HG03103 (cell line): ENCODE results near the gene DSCAML1.

ENCODE experiments used
- ATAC-seq: cut with Tn5 transposase; IDR thresholded peaks from one replicate; pipeline ENCODE4 v1.9.1; 2021; ENCODE audit warnings: low read depth; ENCODE audit not compliant: unreplicated experiment

Gene DSCAML1, protein sequence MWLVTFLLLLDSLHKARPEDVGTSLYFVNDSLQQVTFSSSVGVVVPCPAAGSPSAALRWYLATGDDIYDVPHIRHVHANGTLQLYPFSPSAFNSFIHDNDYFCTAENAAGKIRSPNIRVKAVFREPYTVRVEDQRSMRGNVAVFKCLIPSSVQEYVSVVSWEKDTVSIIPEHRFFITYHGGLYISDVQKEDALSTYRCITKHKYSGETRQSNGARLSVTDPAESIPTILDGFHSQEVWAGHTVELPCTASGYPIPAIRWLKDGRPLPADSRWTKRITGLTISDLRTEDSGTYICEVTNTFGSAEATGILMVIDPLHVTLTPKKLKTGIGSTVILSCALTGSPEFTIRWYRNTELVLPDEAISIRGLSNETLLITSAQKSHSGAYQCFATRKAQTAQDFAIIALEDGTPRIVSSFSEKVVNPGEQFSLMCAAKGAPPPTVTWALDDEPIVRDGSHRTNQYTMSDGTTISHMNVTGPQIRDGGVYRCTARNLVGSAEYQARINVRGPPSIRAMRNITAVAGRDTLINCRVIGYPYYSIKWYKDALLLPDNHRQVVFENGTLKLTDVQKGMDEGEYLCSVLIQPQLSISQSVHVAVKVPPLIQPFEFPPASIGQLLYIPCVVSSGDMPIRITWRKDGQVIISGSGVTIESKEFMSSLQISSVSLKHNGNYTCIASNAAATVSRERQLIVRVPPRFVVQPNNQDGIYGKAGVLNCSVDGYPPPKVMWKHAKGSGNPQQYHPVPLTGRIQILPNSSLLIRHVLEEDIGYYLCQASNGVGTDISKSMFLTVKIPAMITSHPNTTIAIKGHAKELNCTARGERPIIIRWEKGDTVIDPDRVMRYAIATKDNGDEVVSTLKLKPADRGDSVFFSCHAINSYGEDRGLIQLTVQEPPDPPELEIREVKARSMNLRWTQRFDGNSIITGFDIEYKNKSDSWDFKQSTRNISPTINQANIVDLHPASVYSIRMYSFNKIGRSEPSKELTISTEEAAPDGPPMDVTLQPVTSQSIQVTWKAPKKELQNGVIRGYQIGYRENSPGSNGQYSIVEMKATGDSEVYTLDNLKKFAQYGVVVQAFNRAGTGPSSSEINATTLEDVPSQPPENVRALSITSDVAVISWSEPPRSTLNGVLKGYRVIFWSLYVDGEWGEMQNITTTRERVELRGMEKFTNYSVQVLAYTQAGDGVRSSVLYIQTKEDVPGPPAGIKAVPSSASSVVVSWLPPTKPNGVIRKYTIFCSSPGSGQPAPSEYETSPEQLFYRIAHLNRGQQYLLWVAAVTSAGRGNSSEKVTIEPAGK (N-terminal part only)

DNA sequence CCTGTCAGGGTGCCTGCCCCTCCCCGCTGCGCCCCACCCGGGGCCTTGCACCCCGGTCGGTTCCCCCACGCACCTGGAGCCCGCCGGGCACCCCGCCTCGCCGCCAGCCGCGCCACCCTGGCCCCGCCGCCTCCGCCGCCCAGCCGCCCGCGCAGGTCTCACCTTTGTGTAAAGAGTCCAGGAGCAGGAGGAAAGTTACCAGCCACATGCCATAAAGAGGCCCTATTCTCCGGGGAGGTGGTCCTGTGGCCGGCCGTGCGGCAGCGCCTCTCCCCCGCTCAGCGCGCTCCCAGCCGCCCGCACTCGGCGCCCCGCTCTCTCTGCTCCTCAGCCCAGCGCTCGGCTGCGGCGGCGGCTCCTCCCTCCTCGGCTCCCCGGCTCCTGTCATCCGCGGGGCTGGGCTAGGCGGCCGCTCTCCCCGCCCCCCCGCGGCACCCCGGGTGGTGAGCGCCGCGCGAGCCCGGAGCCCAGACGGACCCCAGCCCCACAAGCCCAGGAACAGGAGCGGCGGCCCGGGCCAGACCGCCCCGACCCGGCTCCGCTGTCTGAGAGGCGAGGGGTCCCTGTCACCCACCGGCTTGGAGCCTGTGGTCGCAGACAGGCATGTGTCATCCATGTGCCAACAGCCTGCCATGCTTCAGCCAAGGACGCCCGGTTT is at the start of gene DSCAML1:
Gene DSCAML1 (minus strand): TSS at position 345 of the 658 bp plus-strand sequence. CDS start 137 bp downstream, at position 208.
- ATAC-seq: no peak

DNA sequence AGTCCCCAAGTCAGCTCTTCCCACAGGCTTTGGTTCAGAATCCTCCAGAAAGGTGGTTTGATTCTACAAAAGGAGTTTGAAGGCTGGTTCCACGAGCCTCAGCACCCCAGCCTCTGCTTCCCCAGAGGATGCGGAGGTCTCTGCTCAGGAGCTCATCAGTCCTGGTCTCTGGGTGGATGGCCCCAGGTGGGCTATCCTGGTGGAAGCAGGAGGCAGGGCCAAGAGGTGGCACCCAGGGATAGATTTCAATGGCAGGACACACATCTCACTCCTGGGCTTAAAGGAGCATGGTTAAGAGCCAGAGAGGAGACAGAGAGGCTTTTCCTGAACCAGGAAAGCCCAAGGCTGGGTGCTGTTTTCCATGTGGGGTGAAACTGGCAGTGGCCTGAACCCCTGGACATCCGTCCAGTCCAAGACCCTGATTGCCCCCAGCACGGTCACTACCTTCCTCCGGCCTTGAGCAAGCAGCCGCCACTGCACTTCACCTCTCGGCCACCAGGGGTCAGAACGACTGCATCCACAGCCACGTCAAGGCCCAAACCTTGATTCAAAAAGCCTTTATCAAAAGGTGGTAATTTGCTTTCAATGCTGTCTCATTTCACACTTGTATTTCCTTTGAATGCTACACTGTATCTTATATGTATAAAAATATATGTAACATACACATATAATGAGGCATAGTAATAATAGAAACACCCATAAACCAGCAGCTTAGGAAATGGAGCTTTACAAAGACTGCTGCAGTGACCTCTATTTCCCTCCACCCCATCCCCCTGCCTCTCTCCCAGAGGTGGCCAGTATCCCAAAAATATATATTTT is 46.9 kb upstream of the DSCAML1 start:
- no peak for ATAC-seq

DNA sequence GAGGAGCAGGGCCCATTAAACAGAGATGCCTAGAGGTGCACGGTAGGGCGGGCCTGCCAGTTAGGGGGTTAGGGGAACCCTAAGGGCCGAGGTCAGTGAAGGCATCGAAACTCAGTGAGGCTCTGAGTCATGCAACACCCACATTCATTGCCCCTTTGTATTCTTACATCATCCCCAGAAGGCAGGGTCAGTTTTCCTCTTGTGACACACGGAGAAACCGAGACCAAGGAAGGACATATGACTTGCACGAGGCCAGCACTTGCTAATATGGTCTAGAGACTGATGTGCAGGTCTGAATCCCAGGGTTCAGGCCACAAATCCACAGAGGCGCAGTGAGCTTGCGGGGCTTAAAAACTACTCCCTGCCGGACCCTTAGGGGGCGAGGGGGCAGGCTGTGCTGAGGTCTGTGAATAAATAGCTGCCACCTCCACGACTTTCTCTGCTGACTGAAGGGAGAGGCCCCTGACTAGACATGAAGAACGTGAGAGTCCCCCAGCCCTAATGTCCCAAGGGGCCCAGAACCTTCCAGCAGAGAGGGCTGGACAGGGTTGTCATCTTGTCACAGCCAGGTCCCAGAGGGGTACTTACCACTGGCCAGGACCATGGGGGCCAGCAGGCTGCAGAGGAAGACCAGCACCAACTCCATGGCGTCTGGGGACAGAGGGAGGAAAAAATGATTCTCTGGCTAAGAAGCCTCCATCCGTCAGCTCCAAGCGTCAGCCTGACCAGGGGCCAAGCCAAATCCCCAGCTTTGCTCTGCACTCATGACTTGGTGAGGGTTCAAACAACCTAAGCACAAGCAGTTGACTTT is 45.3 kb upstream of the DSCAML1 start:
- no peak for ATAC-seq

DNA sequence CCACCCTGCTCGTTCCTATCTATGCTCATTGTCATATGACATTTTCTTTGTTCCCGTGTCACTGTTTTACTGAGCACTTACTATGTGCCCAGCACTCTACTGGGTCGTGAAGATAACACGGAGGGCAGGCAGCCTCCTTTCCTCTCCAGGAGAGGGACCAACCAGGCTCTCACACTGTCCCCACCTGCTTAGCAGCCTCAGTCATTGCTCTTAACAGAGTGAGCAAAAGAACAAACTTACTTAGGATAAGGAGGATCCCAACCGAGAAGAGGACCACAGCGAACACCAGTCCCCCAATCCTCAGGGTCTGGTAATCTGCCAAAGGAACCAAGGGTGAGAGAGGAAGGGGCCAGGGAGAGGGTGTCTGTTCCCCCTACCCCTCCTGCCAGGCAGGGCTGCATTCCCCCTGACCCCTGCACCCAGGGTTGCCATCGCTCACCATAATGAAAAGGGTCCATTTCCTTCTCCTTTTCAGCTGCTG is 44.6 kb upstream of the DSCAML1 start:
- ATAC-seq: no peak

DNA sequence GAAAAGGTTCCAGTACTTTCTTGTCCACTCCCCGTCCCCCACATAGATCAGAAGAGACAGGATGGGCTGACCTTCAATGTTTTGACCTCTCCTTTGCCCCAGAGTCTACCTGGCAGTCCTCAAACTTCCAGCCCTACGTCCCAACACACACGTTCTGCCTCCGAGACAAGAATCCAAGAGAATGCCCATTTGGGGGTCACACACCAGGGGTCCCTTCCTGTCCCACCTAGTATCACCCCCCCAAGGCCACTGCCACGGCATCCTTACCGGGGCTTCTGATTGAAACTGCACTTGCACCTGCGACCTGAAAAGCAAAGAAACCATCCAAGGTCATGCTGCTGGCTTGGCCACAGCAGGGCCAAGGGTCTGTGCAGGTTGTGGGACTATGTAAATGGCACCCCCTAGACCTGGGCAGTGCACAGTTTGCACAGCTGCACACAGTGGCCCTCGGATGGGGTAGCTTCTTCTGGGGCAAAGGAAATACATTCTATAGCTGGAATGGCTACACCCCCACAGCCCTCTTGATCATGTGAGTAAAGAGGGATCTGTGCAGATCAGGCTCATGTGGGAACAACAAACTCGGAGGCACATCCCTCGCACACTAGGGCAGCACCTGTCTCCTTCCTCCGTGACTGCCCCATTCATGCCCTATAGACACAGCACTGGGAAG is 44.0 kb upstream of the DSCAML1 start:
- no peak for ATAC-seq

DNA sequence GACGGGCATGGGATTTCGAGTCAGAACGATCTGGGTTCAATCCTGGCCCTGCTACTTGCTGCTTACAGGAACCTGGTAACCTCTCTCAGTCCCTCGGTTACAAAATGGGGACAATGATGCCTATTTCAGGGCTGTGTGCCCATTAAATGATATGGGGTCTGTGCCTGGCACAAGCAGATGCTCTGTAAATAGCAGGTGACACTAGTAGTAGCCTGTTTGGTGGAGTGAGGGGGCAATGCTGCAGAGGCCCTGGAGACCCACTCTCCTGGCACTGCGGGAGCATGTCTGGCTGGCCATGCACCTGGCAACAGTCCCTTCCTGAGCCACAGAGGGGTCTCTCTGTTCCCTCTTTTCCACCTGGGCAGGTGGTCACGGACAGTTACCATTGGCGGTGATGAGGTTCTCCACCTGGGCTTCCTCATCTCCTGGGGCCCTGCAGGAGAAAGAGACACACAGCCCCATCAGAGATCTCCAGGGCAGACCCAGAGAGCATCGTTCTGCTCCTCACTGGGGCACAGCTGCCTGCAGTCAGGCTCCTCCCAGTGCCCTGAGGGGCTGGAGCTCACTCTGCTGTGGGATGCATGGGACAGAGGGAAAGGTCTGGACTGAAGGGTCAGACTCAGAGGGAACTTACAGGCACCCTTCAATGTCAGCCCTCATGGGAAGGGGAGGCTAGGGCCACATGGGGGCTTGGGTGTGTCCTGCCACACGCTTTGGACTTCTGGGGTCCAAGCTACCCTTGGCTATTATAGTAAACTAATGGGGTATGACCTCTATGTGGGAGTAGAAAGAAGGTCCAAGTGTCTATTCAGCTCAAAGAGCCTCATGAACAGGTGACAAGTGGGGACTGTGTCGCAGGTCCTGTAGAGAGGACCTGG is 43.2 kb upstream of the DSCAML1 start:
- no peak for ATAC-seq

DNA sequence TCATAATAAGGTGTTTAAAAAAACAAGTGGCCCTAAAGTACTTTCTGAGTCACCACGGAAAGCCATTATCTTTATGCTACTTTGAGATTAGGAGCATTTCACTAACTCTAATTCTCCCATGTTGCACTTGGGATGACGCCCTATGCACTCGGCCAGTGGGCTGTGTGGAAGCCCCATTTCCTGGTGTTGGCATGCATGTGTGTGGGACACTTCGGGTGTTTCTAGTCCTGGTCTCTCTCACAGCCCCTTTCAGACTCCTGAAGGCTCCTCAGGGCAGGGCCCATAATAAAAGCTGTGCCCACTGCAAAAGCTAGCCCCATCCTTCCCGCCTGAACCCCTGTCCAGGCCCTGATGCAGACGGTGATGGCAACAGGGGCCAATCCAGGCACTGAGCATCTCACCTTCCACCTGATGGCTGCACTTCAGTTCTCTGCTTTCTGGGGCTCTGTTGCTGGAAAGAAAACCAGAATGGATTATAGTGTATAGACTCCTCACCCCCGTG is 42.4 kb upstream of the DSCAML1 start:
- no peak for ATAC-seq

DNA sequence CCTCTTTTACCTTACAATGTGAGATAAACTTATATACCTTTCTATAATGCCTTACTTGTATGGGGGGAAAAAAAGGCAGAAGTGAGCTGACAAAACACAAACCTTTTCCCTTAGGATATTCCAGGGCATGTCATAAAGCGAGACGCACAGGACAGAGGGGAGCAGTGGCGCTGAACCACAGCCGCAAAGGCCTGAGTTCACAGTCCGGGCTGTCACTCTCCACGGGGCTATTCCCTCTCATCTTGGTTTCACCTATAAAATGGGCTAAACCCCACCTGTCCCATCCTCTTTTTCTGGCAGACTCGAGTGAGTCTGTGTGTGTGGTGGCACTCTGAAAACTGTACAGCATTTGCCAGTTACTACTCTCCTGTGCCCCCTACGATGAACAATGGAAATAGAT is 41.9 kb upstream of the DSCAML1 start:
- ATAC-seq: no peak

DNA sequence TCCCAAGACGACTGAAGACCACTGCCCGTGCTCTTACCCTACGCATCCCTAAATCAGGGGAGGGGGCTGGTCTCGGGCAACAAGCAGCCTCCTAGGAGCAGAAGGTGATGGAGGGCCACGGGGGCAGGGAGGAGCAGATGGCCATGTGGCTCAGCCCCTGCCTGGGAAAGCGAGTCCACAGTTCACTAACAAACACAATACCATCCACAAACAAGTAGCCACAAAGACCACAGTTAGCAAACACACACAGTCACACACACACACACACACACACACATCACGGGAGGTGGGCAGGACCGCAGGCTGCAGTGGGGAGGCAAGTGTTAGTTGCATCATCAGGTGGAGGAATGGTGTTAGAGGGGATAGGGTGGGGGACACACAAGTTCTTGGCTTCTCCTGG is 40.8 kb upstream of the DSCAML1 start:
- no peak for ATAC-seq

DNA sequence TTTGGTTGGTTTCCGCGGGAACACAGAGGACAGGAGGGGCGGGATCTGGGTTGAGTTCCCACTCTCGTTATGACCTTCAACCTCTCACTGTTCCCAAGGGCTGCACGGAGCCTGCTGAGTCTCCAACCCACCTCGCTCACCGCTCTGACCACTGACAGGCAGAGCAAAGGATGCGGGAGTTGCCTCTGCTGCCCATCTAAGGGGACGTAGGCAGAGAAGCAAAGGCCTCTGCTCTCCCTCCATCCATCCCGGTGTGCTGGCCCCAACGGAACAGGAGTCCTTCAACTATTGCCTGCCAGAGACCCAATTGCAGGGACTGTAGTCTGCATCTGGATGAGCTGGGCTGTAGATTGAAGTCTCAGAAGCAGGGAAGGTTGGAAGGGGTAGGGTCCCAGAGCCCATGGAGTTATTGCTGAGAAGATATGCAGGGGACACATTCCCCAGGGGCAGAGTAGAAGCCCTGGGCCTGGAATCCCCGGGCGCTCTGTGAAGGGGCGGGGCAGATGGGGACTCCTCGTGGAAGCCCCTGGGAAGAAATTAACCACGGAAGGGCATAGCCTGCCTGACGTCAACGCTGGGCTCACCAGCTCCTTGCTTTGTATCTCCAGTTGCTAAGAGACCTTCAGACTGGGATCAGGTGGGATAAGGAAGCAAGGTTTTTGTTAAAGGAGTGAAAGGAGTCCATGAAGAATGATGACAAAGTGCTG is 40.2 kb upstream of the DSCAML1 start:
- ATAC-seq: no peak

DNA sequence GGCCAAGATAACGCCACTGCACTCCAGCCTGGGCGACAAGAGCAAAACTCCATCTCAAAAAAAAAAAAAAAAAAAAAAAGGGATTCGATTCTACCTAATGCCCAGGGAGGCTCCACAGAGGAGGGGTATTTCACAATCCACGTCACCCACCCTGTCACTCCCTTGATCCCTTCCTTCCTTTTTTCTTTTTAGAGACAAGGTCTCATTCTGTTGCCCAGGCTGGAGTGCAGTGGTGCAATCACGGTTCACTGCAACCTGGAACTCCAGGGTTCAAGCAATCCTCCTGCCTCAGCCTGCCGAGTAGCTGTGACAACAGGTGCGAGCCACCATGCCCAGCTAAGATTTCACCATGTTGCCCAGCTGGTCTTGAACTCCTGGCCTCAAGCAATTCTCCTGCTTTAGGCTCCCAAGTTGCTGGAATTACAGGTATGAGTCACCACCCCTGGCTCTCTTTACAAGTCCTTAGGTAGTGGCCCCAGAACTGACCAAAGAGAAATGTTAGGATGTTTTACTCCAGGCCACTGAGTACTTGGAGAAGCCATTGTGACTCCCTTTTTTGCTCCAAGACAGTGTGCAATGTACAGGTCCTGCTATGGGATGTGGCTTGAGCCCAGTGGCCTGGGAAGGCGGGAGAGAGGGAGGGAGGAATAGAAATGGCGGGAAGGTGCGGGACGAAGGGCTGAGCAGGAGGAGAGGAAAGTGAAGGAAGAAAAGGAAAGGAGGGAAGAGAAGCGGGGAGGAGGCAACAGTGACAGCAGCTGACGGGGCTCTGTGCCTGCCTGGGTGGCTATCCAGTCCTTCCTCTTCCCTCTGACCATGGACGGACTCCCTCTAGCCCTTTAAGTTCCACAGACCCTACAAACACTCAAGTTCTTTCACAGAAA is 39.3 kb upstream of the DSCAML1 start:
- no peak for ATAC-seq

DNA sequence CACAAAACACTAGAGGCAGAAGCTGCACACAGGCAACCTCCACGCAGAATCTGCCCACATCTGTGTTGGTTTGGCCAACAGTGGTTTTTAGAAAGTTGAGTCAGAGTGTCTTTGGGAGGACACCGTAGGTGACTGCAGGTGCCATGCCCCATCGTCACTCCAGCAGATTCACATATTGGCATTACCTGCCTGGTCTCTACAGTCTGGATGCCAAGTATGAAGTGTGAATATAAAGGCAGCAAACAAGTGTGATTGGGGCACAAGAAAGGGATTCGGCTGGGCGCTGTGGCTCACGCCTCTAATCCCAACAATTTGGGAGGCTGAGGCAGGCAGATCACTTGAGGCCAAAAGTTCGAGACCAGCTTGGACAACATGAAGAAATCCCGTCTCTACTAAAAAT is 38.6 kb upstream of the DSCAML1 start:
- no peak for ATAC-seq

DNA sequence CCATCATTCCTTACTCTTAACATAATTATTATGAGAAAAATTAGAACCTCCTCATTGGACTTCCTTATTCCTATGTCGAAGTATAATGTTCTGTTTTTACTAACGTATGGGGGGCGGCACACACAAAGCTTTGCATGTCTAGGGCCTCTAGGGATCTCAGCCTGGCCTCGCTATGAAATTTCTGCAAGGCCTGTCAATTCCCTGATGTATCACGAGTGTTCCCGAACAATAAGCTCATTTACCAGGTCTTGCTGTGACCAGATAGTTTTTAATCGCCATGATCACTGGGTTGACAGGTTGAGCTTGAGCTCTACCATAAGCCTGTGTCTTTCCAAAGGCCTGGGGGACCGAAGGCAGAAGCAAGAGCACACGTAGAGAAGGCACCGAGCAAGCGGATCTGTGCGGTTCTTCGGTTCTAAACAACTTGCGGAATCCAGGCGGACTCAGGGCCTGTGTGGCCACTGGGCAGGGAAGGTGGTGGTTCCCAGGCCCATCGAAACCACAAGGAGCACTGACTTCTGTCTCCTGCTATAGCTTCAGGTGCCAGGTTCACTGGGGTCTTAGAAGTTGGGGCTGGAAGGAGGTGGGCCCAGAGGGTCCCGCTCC is 37.9 kb upstream of the DSCAML1 start:
- no peak for ATAC-seq

DNA sequence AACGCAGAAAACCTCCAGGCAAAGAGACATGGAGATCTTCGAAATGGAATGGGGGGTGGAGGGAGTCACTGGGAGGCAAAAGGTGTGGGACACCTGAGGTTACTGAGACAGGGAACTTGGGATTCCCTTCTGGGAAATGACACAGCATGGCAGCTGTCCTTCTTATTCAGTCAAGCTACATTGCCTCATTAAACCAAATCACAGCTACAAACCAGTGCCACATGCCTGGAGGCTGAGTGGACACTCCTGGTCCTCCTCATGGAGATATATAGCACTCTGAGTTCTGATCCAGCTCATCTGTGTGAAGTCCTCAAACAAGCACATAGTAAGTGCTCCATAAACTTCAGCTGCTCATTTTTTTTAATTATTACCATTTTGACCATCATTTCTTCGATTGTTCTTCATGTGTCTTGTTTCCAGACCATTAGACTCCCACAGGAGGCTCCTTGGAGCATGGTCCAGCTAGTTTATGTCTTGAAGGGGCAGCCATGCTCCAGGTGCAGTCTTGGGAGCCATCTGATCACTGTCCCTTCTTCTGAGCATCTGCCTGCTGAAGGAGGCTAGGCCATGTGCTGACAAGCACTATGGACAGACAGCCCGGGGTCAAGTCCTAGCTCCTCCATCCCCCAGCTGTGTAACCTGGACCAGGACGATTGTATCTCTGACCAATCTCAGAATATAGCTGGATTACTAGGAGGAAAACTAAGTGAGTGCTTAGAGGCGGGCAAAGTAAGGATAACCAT is 37.2 kb upstream of the DSCAML1 start:
- ATAC-seq: no peak
